ENCODE data around the gene SPON2.
A peak's percentile ranks its signal among the peaks of the same experiment; 100 is the strongest.

SPON2 gene
- 14.6 reads per million, percentile 40 among the genes with 10 or more reads in this experiment for total RNA-seq

DNA sequence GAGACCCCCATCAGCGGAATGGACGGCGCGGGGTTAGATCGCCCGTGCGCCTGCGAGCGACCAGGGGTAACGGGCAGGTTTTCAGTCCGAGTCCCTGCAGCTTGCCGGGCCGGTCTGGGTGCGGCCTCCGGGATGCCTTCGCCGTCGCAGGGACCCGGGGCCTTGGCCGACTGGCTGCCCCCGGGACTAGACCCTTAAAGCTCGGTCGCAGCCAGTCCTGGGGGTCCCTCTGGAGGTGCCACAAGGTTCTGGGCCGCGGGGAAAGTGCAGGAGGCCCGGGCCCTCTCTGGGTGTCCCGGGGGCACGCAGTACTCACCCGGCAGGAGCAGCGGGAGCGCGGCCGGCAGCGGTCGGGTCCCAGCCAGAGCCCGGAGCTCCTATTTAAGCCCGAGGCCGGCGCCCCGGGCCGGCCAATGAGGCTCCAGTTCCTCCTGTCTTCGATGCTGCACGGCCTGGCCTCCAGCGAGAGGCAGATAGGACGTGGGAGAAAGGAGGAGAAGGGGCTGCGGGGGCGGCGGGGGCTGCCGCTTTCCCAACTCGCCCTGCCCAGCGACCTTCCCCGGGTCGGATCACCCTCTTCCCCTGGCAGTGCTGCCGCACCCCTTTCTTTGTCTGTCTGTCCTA lies at the start of gene SPON2:
Gene SPON2 (minus strand): TSS at position 356 of the 624 bp plus-strand sequence.
- no peak for DNase-seq

DNA sequence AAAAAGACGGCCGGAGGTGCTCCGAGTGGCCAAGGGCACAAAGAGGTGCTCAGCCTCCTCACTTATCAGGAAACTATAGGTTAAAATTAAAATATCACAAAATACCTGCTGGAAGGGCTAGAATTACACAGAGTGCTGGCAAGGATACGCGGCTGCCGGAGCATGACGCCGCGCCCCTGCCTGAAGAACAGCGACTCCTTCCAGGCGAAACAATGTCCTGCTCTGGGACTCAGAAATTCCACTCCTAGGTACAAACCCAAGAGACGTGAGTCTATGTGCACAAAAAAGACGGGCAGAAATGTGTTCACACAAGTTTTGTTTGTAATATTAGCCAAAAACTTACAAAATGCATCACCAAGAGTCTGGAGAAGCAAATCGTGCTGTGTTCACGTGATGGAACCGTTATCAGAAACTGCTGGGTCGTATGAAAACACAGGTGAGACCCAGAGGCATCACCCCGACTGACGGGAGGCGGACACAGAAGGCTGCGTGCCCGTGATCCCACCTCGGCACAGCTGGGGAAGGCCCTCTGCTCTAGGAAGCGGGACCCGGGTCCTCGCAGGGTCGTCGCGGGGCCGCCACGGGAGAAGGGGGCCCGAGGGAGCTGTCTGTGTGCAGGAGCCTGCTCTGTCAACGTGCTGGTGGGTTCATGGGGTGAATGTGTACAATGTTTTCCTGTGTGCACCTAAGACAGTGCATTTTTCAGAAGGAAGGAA lies 48.9 kb upstream of the SPON2 start:
- no peak for DNase-seq

DNA sequence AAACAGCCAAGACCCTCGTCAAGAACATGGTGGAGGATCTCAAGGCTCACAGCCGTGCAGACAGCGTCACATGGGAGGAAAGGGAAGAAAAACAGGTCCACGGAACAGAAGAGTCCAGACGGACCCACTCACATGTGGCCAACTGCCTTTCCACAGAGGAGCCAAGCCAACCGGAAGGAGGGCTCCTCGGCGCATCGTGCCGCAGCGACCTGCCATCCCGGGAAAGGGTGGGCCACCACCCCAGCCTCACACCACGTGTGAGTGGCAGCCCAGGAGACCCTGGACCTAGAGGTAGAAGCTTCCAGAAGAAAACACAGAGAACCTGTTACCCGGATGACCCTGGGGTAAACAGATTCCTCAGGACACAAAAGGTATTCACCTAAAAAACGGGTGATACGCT lies 48.2 kb upstream of the SPON2 start:
- no peak for DNase-seq

DNA sequence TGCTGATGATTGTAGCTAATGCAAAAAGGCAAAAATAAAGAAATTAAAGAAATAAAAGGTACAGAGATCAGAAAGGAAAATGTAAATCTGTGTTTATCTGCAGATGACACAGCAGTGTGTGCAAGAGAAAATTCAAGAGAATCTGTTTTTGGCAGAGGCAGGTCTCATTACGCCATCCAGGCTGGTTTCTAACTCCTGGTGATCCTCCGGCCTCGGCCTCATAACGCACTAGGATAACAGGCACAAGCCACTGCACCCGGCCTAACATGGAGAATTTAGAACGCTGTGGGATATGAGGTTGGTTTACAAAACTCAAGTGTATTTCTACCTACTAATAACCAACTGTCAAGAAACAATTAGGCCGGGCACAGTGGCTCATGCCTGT lies 47.2 kb upstream of the SPON2 start:
- no peak for DNase-seq

DNA sequence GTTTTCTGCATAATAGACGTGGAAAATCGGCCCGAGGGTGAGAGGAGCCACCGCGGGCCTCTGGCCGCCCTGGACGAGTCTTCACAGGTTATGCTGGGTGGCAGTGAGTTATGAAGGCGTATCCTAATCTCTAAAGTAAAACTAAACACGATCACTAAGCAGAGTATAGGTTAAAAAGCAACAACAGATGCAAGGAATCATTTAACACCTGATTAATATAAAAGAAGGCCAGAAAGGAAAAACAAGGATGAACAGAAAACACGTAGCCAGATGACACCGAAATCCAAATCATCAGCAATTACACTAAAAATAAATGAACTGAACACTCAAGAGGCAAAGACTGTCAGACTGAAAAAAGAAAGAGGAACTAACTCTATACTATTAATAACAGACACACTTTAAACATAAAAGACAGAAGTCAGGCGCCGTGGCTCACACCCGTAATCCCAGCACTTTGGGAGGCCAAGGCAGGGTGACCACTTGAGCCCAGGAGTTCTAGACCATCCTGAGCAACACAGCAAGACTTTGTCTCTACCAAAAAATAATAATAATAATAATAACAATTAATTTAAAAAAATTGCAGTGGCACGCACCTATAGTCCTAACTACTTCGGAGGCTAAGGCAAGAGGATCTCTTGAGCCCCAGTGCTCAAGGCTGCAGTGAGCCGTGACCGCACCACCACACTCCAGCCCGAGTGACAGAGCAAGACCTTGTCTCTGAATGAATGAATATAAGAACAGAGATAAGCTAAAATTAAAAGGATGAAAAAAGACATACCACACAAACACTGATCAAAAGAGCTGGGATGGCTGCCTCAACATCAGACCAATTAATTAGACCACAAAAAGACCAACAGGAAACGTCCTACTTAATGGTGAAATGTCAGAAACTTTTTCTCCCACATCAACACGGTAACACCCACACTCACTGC lies 46.5 kb upstream of the SPON2 start:
- DNase-seq = no peak

DNA sequence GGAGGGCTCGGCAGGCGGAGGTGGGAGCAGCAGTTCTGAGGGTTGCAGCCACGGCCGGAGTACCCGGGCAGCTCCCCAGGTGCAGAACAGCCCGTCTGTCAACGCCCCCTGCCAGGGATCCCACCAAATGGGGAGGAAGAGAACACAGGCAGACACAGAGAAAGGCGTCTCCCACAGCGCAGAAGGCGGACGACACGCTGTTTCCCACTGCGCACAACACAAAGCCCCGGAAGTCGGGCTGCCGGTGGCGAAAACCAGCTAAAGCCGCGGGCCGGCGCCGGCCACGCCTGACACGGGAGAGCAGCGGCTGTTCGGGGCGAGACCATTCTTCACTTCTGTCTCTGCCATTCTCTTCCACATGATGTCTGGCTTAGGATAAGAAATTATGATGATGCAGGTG lies 45.0 kb upstream of the SPON2 start:
- no peak for DNase-seq

DNA sequence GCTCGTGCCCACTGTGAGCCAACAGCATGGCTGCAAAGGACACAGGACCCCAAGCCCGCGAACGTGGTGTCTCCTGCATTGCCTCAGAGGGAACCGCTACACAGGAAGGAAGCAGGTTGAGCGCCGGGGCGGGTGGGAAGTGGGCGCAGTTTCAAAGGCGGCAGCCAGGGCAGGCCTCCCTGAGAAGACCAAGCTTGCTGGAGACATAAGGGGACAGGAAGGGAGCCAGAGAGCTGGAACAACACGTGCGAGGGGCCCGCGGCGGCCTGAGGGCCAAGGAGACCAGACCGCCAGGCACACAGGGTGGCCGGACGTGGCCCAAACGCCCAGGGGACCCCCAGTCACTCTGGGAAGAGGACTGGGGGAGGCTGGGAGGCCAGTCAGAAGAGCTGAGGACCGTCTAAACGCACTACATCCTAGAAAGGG lies 44.5 kb upstream of the SPON2 start:
- DNase-seq = peak; percentile 45

DNA sequence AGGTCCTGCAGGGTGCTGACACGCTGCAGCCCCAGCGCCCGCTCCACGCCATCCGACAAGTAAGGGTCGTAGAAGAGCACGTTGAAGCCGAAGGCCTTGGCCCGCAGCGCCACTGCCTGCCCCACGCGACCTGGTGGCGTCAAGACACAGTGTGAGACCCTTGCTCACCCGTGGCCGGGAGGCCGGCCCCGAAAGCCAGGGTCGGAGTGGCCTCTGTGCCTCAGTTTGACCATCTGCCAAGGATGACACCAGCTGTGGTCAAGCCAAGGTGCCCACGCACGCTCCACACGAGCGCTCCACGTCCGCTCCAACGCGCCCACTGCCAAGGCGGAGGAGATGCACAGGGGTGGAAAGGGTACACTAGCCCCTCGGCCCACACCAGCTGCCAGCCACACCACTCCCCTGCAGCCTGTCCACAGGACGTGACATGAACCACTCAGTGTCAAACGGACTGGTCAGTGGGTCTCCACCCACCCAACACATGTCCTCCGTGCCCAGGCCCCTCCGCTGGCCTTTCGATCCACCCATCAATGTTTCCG lies 43.8 kb upstream of the SPON2 start:
- DNase-seq = no peak

DNA sequence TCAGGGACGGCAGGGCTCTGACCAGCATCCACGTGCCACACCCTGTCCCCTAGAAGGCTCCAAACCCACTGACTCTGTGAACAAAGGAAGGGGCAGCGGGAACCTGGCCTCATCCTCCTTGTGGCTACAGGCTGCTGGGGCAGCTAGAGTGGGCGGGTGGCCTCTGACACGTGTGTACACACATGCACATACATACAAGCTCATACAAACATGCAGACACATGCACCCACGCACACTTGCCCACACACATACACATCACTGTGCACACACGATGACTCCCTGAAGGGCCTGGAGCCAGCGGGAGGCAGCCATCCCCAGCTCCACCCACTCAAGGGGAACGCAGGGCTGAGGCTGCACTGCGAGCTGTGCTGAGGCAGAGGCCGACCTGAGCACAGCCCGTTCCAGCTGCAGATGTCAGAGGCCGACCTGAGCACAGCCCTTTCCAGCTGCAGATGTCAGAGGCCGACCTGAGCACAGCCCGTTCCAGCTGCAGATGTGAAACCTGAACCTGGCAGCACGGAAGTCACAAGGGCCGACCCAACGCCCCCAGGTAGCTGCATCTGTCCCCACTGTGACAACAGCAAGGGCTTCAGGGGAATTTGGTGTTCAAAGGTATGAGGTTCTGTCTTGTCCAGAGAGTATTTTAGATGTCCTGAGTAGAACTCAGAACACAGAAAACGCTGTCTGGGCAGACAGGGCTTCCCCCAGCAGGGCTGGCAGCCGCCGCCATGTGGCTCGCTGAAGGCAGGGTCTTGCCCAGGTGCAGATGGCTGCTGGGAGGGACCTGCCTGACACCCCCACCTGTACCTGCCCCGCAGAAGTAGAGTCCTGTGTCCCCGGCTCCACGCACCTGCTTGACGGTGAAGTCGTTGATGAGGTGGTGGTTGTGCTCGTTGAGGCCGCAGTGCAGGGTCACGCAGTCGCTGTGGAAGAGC lies 43.0 kb upstream of the SPON2 start:
- DNase-seq = no peak

DNA sequence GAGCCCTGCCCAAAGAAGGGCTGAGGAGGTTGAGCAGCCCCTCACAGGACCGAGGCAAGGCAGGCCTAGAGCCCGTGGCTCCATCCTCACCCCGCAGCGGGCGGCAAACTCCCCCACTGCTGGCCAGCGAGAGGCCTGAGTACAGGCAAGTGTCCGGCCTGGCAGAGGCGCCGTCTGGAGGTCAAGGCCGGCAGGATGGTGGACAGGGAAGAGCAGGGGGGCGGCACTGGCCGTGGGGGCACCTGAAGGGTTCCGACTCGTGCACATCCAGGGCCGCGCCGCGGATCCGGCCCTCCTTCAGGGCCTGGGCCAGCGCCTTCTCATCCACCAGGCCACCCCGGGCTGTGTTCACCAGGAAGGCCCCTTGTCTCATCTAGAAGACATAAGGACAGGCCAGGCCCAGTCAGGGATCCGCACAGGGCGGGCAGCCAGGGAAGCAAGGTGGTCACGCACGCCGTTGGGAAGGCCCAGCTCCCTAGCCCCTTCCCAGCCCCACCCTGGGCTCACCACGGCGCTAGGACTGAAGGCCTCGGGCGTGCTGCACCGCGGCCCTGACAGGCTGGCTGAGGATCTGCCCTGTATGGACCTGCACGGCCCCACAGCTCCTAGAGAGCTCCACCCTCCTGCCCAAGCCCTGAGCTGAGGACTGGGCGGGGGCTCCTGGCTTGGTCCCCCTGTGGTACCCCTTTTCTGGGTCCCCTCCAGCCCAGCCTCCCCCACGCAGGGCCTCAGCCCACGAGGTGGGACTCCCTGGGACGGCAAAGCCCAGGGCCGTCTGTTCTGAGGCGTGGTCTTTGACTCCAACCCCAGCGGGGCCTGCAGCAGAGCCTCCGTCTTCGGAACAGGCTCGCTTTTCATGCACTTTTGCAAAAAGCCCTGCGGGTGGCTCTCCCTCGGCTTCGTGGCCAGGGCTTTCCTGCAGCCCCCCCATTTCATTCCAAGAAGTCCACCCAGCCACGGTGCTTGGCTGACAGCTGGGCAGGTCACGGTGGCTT lies 42.0 kb upstream of the SPON2 start:
- DNase-seq = no peak

DNA sequence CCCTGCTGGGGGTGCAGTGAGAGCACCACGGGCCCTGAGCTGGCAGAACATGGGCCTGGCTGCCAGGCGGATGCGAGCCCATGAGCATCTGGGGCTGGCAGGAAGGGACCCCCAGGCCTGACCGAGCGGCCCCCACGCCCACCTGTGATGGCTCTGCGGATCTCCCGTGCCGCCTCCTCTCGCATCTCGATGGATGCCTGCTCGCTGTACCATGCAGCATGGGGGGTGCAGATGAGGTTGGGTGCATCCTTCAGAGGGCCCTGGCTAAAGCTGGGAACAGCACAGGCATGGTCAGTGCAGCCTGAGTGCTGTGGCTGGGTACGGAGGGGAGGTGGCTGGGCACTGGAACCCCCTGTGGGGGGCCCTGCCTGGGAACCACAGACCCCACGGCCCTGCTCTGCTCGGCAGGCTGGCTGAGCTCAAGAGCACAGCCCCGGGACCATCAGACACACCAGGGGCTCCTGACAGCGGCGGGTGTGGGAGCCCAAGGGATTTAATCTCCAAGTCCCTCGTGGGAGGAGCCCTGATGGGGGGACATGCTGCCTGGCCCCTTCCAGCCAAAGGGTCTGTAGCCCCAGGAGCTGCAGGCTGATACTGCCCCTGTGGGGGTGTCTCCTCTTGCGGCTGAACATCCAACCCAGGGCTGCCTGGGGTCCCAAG lies 41.1 kb upstream of the SPON2 start:
- no peak for DNase-seq

DNA sequence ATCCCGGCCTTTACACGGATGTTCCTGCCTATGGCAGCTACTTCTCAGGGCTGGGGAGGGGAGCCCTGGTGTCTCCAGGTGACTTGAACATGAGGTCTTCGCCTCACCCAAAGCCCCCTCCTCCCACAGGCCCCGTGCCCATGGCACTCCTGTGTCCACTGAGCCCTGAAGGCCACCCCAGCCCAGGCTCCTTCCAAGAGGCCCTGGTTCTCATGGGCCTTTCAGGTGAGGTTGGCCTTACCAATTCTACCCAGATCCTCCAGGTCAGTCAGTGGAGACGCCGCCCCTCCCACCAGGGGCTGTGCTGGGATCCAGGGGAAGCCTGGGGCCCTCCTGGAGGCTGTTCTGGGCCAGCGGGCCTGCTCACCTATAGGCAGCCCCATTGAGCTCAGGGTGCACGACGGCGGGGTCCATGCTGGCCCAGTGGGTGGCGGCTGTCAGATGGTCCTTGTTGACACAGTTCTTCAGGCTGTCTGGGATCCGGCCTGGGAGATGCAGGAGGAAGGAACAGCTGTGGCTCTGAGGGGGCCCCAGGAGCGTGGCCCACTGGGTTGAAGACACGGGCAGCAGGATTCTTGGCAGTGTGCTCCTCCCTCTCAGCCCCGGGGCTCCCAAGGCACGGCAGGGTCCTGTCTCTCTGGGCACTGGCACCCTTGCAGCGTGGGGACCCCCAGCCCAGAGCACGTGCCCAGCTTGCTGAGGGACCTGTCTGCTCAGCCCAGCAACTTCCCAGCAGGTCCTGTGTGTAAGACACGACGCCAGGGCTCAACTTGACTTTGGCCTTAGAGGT lies 40.4 kb upstream of the SPON2 start:
- DNase-seq = no peak

DNA sequence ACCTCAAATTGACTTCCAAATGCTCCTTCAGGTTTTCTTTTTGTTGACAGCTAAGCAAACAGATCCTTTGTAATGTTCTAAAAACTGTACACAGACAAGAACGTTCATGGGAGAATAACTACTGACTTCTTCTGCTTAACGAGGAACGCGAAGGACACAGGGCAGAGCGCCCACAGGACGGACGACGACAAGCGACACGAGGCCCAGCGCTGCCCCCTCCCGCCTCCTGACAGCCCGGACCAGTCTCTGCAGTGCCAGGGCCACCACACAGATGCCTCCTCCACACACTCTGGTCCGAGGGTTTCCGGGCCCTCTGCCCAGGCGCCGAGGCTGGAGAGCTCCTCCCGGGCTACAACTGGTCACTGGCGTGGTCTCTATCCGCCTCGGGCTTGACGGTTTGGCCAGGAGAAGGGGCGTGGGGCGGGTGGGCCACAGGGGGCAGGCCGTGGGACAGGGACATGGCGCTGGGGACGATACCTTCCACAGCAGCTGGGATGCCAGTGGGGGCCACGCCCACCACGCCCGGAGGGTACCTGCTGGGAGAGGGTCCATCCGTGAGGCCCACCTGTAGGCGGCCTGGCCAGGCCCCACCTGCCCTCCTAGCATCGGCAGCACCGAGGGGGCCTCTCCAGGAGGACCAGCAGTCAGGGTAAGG lies 39.6 kb upstream of the SPON2 start:
- no peak for DNase-seq

DNA sequence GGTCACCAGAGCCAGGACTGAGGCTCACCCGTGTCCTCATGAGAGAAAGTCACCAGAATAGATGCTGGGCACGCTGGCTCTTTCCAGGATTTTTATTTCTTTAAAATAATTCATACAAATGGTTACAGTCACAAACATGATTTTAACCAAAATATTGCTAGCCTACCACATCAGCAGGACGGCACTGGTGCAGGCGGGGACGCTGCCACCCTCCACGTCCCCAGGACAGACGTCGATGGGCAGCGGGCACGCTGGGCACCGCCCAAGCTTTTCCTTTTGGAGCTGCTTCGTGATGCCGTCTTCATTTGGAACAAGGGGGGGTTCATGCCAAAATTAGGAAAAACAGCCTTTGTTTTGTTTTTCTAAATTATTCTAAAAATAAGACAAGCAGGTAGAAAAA lies 39.0 kb upstream of the SPON2 start:
- DNase-seq = no peak

DNA sequence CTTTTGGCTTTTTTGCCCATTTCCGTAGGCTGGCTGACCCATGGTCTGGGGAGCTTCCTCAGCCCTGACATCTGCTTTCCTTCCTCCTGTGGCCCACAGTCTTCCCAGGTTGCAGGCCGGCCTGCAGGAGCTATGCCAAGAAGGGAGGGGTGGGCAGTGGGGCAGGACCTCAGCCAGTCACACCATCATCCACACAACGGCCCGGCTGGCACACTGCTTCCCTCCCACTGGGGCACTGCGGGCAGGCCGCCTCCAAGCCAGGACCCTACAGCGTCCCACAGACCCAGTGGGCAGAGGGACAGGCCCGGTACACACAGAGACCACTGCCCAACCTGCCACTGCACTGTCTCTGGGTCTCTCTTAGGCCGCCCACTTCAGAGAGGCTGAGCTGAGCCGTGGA lies 38.6 kb upstream of the SPON2 start:
- no peak for DNase-seq

DNA sequence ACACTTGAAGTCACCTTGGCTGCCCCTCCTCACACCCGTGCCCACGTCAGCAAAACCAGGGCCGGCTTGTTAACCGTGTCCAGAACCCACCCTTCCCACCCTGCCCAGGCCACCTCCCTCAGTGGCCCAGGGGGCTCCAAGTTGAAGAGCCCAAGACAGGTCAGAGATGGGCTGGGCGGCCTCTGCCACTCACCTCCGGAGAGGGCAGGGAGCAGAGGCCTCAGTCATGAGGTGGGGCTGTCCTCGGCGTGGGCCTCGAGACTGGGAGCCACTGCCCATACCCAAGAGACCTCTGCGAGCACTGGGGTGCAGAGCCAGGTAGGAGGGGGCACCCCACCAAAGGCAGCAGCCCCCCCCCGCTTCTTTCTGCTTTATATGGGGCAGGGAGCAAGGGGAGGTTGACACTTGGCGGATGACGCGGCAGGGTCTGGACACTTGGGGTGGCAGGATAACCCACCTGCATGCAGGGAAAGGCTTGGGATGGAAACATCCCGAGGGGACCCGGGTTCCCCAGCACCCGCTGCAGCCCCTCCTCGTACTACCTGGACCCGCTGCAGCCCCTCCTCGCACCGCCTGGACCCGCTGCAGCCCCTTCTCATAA lies 38.0 kb upstream of the SPON2 start:
- no peak for DNase-seq

DNA sequence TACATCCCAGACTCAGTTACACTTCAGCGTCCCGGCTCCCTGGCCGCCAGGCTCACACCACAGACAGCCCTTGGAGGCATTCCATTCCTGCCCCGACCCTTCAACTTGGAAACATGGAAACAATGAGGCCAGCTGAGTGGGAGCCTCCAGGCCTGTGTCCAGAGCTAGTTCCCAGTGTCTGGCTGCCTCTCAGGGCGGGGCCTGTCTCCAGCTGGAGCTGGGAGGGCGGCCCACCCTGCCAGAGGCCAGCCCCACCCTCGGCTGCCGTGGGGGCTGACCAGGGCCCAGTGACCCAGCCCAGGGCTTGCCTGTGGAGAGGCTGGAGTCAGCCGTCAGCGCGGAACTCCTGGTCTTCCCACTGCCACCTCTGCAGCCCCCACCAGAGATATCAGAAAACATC lies 37.4 kb upstream of the SPON2 start:
- no peak for DNase-seq

DNA sequence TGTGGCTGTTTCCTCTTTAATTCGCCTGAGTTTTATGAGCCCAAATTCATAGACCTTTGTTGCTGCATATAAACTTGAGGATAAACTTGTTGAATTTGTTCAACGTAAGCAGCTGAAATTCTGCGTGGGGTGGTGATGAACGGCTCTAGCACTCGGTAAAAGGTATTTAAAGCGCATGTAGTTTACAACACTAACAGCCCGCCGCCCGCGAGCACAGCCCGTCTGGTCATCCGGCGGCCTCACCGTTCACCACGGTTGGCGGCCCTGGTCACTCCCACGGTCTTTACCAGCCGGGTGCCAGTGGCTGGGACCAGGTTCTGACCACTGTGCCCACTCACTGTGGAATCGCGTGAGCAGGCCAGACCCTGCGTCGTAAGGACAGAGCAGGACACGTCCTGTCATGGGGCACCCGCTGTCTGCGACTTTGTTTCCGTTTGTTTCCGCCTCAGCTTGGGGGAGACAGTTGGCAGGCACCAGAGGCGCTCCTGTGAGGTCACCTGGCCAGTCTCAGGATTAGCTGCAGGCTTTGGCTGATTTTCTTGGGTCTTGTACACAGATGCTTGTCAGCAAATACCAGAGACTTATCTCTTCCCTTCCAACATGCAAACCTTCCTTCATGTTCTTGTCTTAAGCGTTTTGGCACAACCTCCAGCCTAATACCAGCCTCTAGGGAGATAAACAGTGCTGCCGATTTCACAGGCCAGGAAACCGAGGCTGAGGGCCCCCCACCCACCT lies 36.8 kb upstream of the SPON2 start:
- no peak for DNase-seq

All from effector CD4-positive, alpha-beta T cell (primary cell).